Activated CD4-positive, alpha-beta T cell treated with anti-CD3 and anti-CD28 coated beads for 1 hour (primary cell): ENCODE results near the gene CEP85.
"Not testable (repeated sequence)": the region's sequence is repeated elsewhere in the genome, so short reads cannot be mapped to it uniquely, and the experiment has no call there.

Experiments
- DNase-seq: peaks from one replicate; pipeline ENCODE4 v3.0.0-alpha.2; 2020

CEP85 gene

GRCh38 chr1:26291433-26291832 lies 57.4 kb downstream of the CEP85 start:
- DNase-seq: no peak

GRCh38 chr1:26291939-26292338 lies 57.9 kb downstream of the CEP85 start:
- DNase-seq: no peak

- not testable (repeated sequence) for DNase-seq
These were observed 58.7 kb downstream of the CEP85 start for GRCh38 chr1:26292735-26293134.

GRCh38 chr1:26293911-26294463 lies 60.0 kb downstream of the CEP85 start:
- DNase-seq: no peak

DNA sequence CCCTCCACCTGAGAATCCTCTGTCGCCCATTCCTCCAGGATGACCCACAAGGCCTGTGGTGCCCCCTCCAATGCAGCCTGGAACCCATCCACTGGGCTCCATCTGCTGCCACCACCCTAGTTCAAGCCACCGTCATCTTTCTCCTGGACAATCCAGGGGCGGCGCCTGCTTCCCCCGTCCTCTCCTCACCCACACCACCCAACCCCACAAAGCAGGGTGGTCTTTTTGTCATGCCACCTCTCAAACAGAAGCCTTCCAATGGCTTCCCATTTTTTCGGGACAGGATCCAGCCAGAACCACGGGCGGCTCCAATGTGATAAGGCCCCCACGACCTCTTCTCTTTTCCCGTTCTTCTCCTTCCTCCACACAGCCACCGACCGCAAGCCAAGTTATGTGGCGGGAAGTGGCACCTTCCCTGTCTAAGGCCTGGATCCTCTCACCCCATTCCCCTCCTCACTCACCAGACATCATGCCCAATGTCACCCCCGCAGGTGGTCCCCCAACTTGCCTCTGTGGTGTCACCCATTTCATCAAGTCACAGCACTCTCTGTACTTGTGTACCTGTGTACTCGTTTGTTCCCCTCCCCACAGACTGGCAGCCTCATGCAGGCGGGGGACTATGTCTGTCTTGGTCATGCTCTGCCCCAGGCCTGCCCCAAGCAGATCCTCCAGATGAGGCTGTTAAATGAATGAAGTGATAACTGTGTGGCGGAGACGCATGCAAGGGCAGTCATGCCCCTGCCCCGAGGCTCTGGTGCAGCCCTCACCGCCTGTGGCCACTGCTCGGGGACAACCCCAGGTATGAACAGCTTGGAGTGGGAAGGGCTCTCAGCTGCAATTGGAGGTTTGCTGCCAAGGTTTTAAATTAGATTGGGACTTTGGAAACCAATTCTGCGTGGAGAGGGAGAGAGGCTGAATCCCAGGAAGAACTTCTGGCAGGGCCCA lies 61.5 kb downstream of the CEP85 start:
- DNase-seq: no peak

- DNase-seq: no peak
These were observed 62.5 kb downstream of the CEP85 start for GRCh38 chr1:26296340-26297056.

DNA sequence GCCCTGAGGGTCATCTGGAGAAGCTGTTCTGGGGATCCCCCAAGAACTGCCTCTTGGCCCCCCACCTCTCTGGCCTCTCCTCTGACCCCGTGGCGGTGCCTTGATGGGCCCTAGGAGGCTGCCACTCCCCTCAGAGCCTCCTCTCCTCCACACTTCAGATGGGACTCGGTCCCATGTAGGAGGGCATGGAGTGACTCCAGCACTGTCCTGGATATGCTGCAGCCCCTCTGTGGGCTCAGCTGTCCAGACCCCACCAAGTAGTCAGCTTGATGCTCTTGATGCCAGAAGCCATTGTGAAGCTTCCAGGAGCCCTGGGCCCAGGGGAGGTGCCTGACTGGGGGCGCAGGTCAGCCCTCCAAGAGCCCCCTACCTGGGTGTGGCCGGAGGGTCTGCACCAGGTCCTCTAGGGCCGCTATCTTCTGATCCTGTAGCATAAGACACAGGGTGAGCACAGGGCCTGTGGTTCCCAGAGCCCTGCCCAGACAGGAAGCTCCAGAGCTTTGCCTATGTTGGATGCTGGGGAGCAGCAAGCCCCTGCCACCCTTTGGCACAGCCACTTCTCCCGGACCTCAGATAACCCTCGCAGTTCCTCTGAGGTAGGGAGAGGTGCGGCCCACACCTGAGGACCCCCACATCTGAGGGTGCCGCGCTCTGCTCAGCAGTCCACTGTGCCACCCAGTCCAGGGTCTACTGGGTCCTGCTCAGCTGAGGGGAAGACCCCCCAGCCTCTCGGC lies 63.2 kb downstream of the CEP85 start:
- DNase-seq: no peak

DNA sequence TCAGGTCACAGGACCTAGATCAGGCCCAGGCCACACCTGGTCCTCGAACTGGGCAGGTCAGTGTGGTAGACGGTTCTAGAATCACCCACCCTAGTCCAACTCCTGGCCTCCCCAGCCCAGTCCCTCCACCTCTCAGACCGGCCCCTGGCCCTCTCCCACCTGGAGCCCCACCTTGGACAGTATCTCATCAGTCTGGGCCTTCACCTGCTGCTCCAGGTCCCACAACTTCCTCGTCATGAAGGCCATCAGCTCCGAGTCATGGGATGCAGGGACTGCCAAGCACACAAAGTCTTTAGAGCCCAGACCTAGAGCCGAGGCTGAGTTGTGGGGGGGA lies 63.8 kb downstream of the CEP85 start:
- no peak for DNase-seq

GRCh38 chr1:26300578-26301275 lies 66.7 kb downstream of the CEP85 start:
- DNase-seq: no peak

DNA sequence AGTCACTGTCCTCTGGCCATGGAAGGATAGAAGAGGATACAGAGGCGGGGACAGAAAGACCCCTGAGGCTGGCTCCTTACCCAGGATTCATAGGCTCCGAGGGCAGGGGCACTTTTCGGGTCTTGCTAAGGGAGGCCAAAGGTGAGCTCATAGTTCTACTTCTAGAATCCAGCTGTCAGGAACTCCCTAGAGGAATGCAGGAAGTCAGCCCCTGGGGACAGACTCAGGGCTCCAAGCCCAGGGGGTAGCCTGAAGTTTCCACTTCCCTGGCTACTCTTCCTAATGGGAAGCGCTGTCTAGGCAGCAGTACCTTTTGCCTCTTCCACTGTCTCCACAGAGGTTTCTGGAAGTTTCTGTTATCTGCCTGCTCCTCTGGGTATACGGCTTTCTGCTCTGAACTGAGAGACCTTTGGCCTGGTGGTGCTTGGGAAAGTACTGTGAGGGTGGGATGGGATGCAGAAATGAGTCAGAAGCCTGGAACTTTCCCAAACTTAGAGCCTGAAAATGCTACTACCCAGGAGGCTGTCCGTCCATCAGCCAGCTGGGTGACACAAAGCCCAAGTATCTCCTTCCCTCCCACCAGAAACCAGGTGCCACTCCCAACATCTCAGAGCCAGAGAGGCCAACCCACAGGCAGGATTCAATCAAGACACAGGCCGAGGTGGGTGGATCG lies 68.9 kb downstream of the CEP85 start:
- no peak for DNase-seq

GRCh38 chr1:26305667-26306289 lies 71.8 kb downstream of the CEP85 start:
- no peak for DNase-seq

GRCh38 chr1:26306290-26307229 lies 72.6 kb downstream of the CEP85 start, which contains the start of gene UBXN11:
Gene UBXN11, minus strand, starts transcription at chr1:26306636. Its CDS starts 3,753 bp downstream, at chr1:26302883.
- DNase-seq: peak; percentile 85

DNA sequence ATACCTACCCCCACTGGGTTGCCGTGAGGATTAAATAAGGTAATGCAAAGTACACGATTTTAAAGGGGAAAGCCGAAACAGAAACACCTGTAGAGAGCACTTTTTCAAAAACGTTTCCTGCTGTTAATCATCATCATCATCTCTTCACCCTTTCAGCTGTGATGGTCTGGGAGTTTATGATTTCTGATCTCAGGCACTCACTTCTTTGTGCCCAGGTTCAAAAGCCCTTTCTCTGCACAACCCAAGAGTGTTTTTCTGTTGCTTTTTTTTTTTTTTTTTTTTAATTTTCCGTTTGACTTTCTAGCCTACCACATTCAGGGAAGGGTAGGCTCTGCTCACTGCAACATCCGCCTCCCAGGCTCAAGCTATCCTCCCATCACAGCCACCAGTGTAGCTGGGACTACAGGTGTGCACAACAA lies 73.4 kb downstream of the CEP85 start:
- DNase-seq: no peak

- DNase-seq: not testable (repeated sequence)
These were observed 74.2 kb downstream of the CEP85 start for GRCh38 chr1:26307966-26308899.

- no peak for DNase-seq
These were observed 80.5 kb downstream of the CEP85 start for GRCh38 chr1:26314501-26314900.

- no peak for DNase-seq
These were observed 82.2 kb downstream of the CEP85 start for GRCh38 chr1:26315874-26316850.

DNA sequence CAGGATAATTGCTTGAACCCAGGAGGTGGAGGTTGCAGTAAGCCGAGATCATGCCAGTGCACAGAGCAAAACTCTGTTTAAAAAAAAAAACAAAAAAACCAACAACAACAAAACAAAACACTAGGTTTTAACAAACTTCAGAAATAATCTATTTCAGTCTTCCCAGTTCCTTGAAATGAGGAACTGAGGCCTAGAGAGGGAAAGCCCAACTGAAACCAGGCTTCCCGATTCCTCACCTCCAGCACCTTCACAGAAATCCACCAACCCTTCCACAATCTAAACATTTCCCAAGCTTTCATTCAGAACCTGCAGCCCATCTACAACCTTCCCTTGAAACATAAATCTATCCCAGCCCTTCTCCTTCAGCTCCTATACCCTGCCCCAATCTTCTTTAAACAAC lies 83.1 kb downstream of the CEP85 start:
- DNase-seq: no peak
